Measurements from ENCODE around the gene ZNF276. TPM values are rescaled to one million over a fixed set of nuclear protein-coding genes. Genes with fewer than 3 reads are reported as not detected.
A peak's percentile ranks its signal among the peaks of the same experiment; 100 is the strongest.
"Not testable (repeated sequence)": the region's sequence is repeated elsewhere in the genome, so short reads cannot be mapped to it uniquely, and the experiment has no call there.

ZNF276 gene
- total RNA-seq: 17.9 TPM
- polyA plus RNA-seq: 19.6 TPM

GRCh38 chr16:89720813-89721545 is at the start of gene ZNF276, which contains the start of gene VPS9D1:
TSS of gene ZNF276 (plus strand) at chr16:89721537. CDS start at chr16:89721641, 104 bp downstream.
TSS of gene VPS9D1 (minus strand) at chr16:89720898. CDS start at chr16:89720861, 37 bp downstream.
- DNase-seq (ENCODE audit: extremely low spot score): no peak
- Histone ChIP-seq H3K27ac (ENCODE audit: low read depth) (peak within 1 kb of the TSS; percentile 96), H3K4me1 (ENCODE audit: insufficient read depth) (no peaks in the 10 kb centered on the region), H3K36me3 (ENCODE audit: insufficient read depth) (no peaks in the 10 kb centered on the region), H3K4me3 (ENCODE audit: low read depth, low read length) (peak within 1 kb of the TSS; percentile 65)
- under 1% methylated on average over 103 of the region's 103 CpGs for WGBS

GRCh38 chr16:89671565-89671964 is 49.8 kb upstream of the ZNF276 start:
- not testable (repeated sequence) for H3K27ac ChIP-seq (ENCODE audit: low read depth); H3K4me3 ChIP-seq (ENCODE audit: low read depth, low read length); H3K4me1 ChIP-seq (ENCODE audit: insufficient read depth); H3K36me3 ChIP-seq (ENCODE audit: insufficient read depth); DNase-seq (ENCODE audit: extremely low spot score)
- WGBS: 88% methylated on average over 4 of the region's 4 CpGs

GRCh38 chr16:89672177-89672941 is 49.0 kb upstream of the ZNF276 start:
- no peak for DNase-seq (ENCODE audit: extremely low spot score)
- no peak overlapping the region for H3K27ac ChIP-seq (ENCODE audit: low read depth)
- no peak overlapping the region for H3K4me3 ChIP-seq (ENCODE audit: low read depth, low read length)
- 89% methylated on average over 16 of the region's 16 CpGs for WGBS
- no peaks in the 10 kb centered on the region for H3K36me3 ChIP-seq (ENCODE audit: insufficient read depth)
- no peaks in the 10 kb centered on the region for H3K4me1 ChIP-seq (ENCODE audit: insufficient read depth)

GRCh38 chr16:89678258-89678657 is 43.1 kb upstream of the ZNF276 start:
- Histone ChIP-seq H3K27ac (ENCODE audit: low read depth) (no peak overlapping the region), H3K4me3 (ENCODE audit: low read depth, low read length) (no peak overlapping the region)

GRCh38 chr16:89685916-89686315 is 35.4 kb upstream of the ZNF276 start:
- no peaks in the 10 kb centered on the region for H3K36me3 ChIP-seq (ENCODE audit: insufficient read depth)
- DNase-seq (ENCODE audit: extremely low spot score): no peak
- WGBS: 92% methylated on average over 1 of the region's 1 CpG
- H3K4me1 ChIP-seq (ENCODE audit: insufficient read depth): no peaks in the 10 kb centered on the region
- H3K4me3 ChIP-seq (ENCODE audit: low read depth, low read length): no peak overlapping the region
- H3K27ac ChIP-seq (ENCODE audit: low read depth): no peak overlapping the region

More at GRCh38 chr16:89678258-89678657, 43.1 kb upstream of the ZNF276 start:
- H3K36me3 ChIP-seq (ENCODE audit: insufficient read depth): no peaks in the 10 kb centered on the region
- DNase-seq (ENCODE audit: extremely low spot score): no peak
- WGBS: 98% methylated on average over 2 of the region's 2 CpGs
- no peaks in the 10 kb centered on the region for H3K4me1 ChIP-seq (ENCODE audit: insufficient read depth)

GRCh38 chr16:89686520-89687091 is 34.7 kb upstream of the ZNF276 start, which contains the start of gene CDK10:
TSS of gene CDK10 (plus strand) at chr16:89686689. CDS start at chr16:89686711, 22 bp downstream.
- DNase-seq (ENCODE audit: extremely low spot score): peak; percentile 62
- Histone ChIP-seq H3K27ac (ENCODE audit: low read depth) (peak within 1 kb of the TSS; percentile 39), H3K4me3 (ENCODE audit: low read depth, low read length) (peak within 1 kb of the TSS; percentile 64), H3K4me1 (ENCODE audit: insufficient read depth) (no peaks in the 10 kb centered on the region), H3K36me3 (ENCODE audit: insufficient read depth) (no peaks in the 10 kb centered on the region)
- WGBS: under 1% methylated on average over 67 of the region's 67 CpGs

GRCh38 chr16:89687092-89687940 is 34.0 kb upstream of the ZNF276 start:
- Histone ChIP-seq H3K27ac (ENCODE audit: low read depth) (peak overlapping the region; percentile 39), H3K4me3 (ENCODE audit: low read depth, low read length) (peak overlapping the region; percentile 64), H3K4me1 (ENCODE audit: insufficient read depth) (no peaks in the 10 kb centered on the region), H3K36me3 (ENCODE audit: insufficient read depth) (no peaks in the 10 kb centered on the region)
- DNase-seq (ENCODE audit: extremely low spot score): no peak
- 9% methylated on average over 42 of the region's 42 CpGs for WGBS

- H3K4me1 ChIP-seq (ENCODE audit: insufficient read depth): no peaks in the 10 kb centered on the region
- no peak overlapping the region for H3K27ac ChIP-seq (ENCODE audit: low read depth)
- 91% methylated on average over 5 of the region's 5 CpGs for WGBS
- no peak for DNase-seq (ENCODE audit: extremely low spot score)
- peaks cover 3% of the 10 kb centered on the region for H3K36me3 ChIP-seq (ENCODE audit: insufficient read depth)
- no peak overlapping the region for H3K4me3 ChIP-seq (ENCODE audit: low read depth, low read length)
These were observed 32.9 kb upstream of the ZNF276 start for GRCh38 chr16:89688395-89688794.

GRCh38 chr16:89689142-89689541 is 32.2 kb upstream of the ZNF276 start:
- DNase-seq (ENCODE audit: extremely low spot score): no peak
- no peaks in the 10 kb centered on the region for H3K4me1 ChIP-seq (ENCODE audit: insufficient read depth)
- H3K36me3 ChIP-seq (ENCODE audit: insufficient read depth): peaks cover 3% of the 10 kb centered on the region
- H3K4me3 ChIP-seq (ENCODE audit: low read depth, low read length): no peak overlapping the region
- 92% methylated on average over 13 of the region's 13 CpGs for WGBS
- no peak overlapping the region for H3K27ac ChIP-seq (ENCODE audit: low read depth)

GRCh38 chr16:89689621-89690020 is 31.7 kb upstream of the ZNF276 start:
- H3K36me3 ChIP-seq (ENCODE audit: insufficient read depth): not testable (repeated sequence)
- WGBS: 96% methylated on average over 4 of the region's 4 CpGs

GRCh38 chr16:89690392-89690901 is 30.9 kb upstream of the ZNF276 start:
- WGBS: 89% methylated on average over 16 of the region's 16 CpGs
- Histone ChIP-seq H3K36me3 (ENCODE audit: insufficient read depth) (peaks cover 3% of the 10 kb centered on the region), H3K4me1 (ENCODE audit: insufficient read depth) (no peaks in the 10 kb centered on the region)

More at GRCh38 chr16:89689621-89690020, 31.7 kb upstream of the ZNF276 start:
- H3K4me3 ChIP-seq (ENCODE audit: low read depth, low read length); H3K27ac ChIP-seq (ENCODE audit: low read depth); H3K4me1 ChIP-seq (ENCODE audit: insufficient read depth); DNase-seq (ENCODE audit: extremely low spot score): not testable (repeated sequence)

GRCh38 chr16:89691231-89691985 is 29.9 kb upstream of the ZNF276 start:
- Histone ChIP-seq H3K4me3 (ENCODE audit: low read depth, low read length) (no peak overlapping the region), H3K4me1 (ENCODE audit: insufficient read depth) (no peaks in the 10 kb centered on the region), H3K36me3 (ENCODE audit: insufficient read depth) (peaks cover 3% of the 10 kb centered on the region), H3K27ac (ENCODE audit: low read depth) (no peak overlapping the region)
- DNase-seq (ENCODE audit: extremely low spot score): no peak
- 97% methylated on average over 21 of the region's 21 CpGs for WGBS

More at GRCh38 chr16:89690392-89690901, 30.9 kb upstream of the ZNF276 start:
- no peak overlapping the region for H3K4me3 ChIP-seq (ENCODE audit: low read depth, low read length)
- no peak for DNase-seq (ENCODE audit: extremely low spot score)
- no peak overlapping the region for H3K27ac ChIP-seq (ENCODE audit: low read depth)

Data from urinary bladder (tissue), 4 donors.